ENCODE results near the gene SLC25A33.

- TF ChIP-seq, protein P1, sequence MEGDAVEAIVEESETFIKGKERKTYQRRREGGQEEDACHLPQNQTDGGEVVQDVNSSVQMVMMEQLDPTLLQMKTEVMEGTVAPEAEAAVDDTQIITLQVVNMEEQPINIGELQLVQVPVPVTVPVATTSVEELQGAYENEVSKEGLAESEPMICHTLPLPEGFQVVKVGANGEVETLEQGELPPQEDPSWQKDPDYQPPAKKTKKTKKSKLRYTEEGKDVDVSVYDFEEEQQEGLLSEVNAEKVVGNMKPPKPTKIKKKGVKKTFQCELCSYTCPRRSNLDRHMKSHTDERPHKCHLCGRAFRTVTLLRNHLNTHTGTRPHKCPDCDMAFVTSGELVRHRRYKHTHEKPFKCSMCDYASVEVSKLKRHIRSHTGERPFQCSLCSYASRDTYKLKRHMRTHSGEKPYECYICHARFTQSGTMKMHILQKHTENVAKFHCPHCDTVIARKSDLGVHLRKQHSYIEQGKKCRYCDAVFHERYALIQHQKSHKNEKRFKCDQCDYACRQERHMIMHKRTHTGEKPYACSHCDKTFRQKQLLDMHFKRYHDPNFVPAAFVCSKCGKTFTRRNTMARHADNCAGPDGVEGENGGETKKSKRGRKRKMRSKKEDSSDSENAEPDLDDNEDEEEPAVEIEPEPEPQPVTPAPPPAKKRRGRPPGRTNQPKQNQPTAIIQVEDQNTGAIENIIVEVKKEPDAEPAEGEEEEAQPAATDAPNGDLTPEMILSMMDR (IDR thresholded peaks at IDR 0.05) = no peak
- TF ChIP-seq POLR2A (IDR thresholded peaks at IDR 0.05; ENCODE audit: low read length) = no peak
- TF ChIP-seq, protein P2, sequence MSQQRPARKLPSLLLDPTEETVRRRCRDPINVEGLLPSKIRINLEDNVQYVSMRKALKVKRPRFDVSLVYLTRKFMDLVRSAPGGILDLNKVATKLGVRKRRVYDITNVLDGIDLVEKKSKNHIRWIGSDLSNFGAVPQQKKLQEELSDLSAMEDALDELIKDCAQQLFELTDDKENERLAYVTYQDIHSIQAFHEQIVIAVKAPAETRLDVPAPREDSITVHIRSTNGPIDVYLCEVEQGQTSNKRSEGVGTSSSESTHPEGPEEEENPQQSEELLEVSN (IDR thresholded peaks at IDR 0.05; ENCODE audit: borderline replicate concordance, low read depth) = no peak
- TF ChIP-seq KDM1A (IDR thresholded peaks at IDR 0.05; ENCODE audit: low read depth) = no peak
- TF ChIP-seq MYC (IDR thresholded peaks at IDR 0.05; ENCODE audit: borderline replicate concordance, low read length) = no peak
Observed at GRCh38 chr1:9518454-9518998, 20.7 kb upstream of the SLC25A33 start.

Data from A549 (cell line).